Thoracic aorta (tissue), 2 donors: Measurements from ENCODE around the gene TMEM130. TPM values are rescaled to one million over a fixed set of nuclear protein-coding genes. Genes with fewer than 3 reads are reported as not detected.
A peak's percentile ranks its signal among the peaks of the same experiment; 100 is the strongest.

Experiments used
- ATAC-seq: fragments of 150-250 bp; one replicate; pipeline ENCODE4 v1.8.0; 2017; ENCODE audit warnings: low read depth; ENCODE audit not compliant: insufficient number of reproducible peaks, low FRiP score
- DNase-seq: peaks from one replicate; pipeline ENCODE4 v3.0.0-alpha.2; 2020; ENCODE audit warnings: low spot score
- H3K27ac ChIP-seq, 2 donors: fragments of 200-600 bp; sonication (generic); 1 replicate in 1 of 2; 2 replicates in 1 of 2; pipeline ENCODE4 v1.5.1; 2016; ENCODE audit warnings: mild to moderate bottlenecking in 2 of 2, moderate library complexity in 2 of 2
- H3K27me3 ChIP-seq: fragments of 200-600 bp; sonication (generic); replicated peaks from 2 replicates; pipeline ENCODE4 v1.6.0; 2016; ENCODE audit warnings: mild to moderate bottlenecking; ENCODE audit not compliant: insufficient read depth
- H3K36me3 ChIP-seq: fragments of 200-600 bp; sonication (generic); one replicate; pipeline ENCODE4 v1.5.1; 2016
- H3K4me1 ChIP-seq, 2 donors: fragments of 200-600 bp; sonication (generic); 1 replicate in 1 of 2; 2 replicates in 1 of 2; pipeline versions ENCODE4 v1.5.1 to v1.6.0; 2016; ENCODE audit warnings: low read depth in 2 of 2, mild to moderate bottlenecking in 1 of 2; ENCODE audit not compliant: control insufficient read depth in 1 of 2
- H3K4me3 ChIP-seq: fragments of 200-600 bp; sonication (generic); 2 replicates; pipeline ENCODE4 v1.5.1; 2016; ENCODE audit warnings: mild to moderate bottlenecking
- H3K9me3 ChIP-seq: fragments of 200-600 bp; sonication (generic); 2 replicates; pipeline ENCODE4 v1.5.1; 2016
- CTCF ChIP-seq: fragments of 200-600 bp; sonication (generic); IDR thresholded peaks from one replicate; pipeline ENCODE4 v1.5.1; 2019; ENCODE audit warnings: antibody characterized with exemption
- total RNA-seq, 2 donors: library from RNA; depleted of rRNA; stranded (reverse); fragments of >200 nt; gene quantifications; one replicate each; pipeline versions ENCODE4 v1.1.0 to v1.2.3, GENCODE V29; 2016

TMEM130 gene
- total RNA-seq, 2 donors from 2014 or later: 26.2 to 57.0 TPM

DNA sequence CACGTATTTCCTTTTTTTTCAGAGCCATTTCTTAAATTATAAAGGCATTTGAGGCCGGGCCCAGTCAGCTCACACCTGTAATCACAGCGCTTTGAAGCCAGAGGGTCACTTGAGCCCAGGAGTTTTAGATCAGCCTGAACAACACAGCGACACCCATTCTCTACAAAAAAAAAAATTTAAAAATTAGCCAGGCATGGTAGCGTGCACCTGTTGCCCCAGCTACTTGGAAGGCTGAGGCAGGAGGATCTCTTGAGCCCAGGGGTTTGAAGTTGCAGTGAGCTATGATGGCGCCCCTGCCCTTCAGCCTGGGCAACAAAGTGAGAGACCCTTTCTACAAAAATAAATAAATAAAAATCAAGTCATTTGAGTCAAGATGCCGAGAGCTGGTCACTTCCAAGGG, 3.0 kb downstream of the TMEM130 start:
- ATAC-seq (no peak), DNase-seq (no peak)
- H3K4me3 ChIP-seq: no peak overlapping the region
- no peaks in the 10 kb centered on the region for H3K27me3 ChIP-seq
- no peaks in the 10 kb centered on the region for H3K36me3 ChIP-seq
- no peak for TF ChIP-seq CTCF
- H3K27ac ChIP-seq: peak overlapping the region in 1 of 2 donors; percentile 60
- H3K4me1 ChIP-seq: peaks cover 23 to 54% of the 10 kb centered on the region in 2 donors
- no peaks in the 10 kb centered on the region for H3K9me3 ChIP-seq

DNA sequence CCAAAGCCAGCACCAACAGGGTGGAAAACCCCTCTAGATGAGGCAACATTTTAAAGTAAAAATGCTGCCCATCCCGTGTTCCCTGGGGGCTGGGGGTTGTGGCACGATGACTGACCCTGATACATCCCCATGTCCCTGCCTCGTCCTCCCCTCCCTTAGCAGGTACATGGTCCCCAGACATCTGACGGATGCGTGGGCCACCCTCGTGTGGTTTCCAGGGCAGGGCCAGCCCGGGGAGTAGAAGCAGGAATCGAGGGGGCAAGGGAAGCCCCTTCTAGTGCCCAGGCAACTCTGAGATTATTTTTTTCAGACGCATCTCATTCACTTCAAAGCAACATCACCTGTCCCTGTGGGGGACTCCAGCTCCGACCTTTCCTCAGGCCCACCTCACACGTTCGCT, 3.5 kb downstream of the TMEM130 start:
- peaks cover 23 to 54% of the 10 kb centered on the region in 2 donors for H3K4me1 ChIP-seq
- no peak for ATAC-seq
- H3K27ac ChIP-seq: peak overlapping the region in 1 of 2 donors; percentile 60
- H3K9me3 ChIP-seq: no peaks in the 10 kb centered on the region
- no peak overlapping the region for H3K4me3 ChIP-seq
- no peak for DNase-seq
- no peaks in the 10 kb centered on the region for H3K27me3 ChIP-seq
- H3K36me3 ChIP-seq: no peaks in the 10 kb centered on the region
- TF ChIP-seq CTCF: no peak

DNA sequence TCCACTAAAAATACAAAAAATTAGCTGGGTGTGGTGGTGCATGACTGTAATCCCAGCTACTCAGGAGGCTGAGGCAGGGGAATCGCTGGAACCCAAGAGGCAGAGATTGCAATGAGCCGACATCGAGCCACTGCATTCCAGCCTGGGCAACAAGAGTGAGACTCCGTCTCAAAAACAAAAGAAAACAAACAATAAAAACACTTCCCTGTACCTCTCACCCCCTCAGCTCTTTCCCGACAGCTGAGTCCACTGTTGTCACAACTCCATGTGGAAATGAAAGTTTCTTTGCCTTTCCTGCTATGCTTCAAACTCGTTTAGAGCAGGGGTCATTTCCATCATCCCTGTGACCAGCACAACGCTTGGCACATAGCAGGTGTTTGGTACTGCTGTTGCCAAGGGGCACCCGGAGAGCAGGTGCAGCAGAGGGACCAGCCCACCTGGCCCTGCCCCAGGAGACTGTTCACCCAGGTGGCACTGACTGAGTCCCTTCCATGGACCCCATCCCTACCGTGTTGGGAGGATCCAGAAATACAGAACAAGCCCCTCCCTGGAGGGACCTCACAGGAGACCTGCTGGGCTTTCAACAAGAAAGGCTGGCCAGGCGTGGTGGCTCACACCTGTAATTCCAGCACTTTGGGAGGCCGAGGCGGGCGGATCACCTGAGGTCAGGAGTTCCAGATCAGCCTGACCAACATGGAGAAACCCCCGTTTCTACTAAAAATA, 4.9 kb downstream of the TMEM130 start:
- peak overlapping the region in 1 of 2 donors; percentile 60 for H3K27ac ChIP-seq
- no peak for ATAC-seq
- no peaks in the 10 kb centered on the region for H3K9me3 ChIP-seq
- no peak for DNase-seq
- peaks cover 16 to 44% of the 10 kb centered on the region in 2 donors for H3K4me1 ChIP-seq
- no peaks in the 10 kb centered on the region for H3K27me3 ChIP-seq
- no peaks in the 10 kb centered on the region for H3K36me3 ChIP-seq
- H3K4me3 ChIP-seq: no peak overlapping the region
- TF ChIP-seq CTCF: no peak

DNA sequence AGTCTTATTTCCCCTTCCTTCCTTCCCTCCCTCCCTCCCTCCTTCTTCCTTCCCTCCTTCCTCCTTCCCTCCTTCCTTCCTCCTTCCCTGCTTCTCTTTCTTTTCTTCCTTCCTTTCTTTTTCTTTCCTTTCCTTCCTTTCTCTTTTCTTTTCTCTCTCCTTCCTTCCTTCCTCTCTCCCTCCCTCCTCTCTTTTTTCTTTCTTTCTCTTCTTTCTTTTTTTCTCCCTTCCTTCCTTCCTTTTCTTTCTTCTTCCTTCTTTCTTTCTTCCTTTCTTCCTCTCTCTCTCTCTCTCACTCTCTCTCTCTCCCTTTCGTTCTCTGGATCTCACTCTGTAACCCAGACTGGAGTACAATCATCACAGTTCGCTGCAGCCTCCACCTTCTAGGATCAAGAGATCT, 6.2 kb downstream of the TMEM130 start:
- Histone ChIP-seq H3K27ac (no peak overlapping the region), H3K27me3 (no peaks in the 10 kb centered on the region), H3K4me1 (peaks cover 16 to 33% of the 10 kb centered on the region in 2 donors), H3K4me3 (no peak overlapping the region), H3K9me3 (no peaks in the 10 kb centered on the region), H3K36me3 (no peaks in the 10 kb centered on the region)
- DNase-seq: no peak
- ATAC-seq: no peak
- no peak for TF ChIP-seq CTCF

DNA sequence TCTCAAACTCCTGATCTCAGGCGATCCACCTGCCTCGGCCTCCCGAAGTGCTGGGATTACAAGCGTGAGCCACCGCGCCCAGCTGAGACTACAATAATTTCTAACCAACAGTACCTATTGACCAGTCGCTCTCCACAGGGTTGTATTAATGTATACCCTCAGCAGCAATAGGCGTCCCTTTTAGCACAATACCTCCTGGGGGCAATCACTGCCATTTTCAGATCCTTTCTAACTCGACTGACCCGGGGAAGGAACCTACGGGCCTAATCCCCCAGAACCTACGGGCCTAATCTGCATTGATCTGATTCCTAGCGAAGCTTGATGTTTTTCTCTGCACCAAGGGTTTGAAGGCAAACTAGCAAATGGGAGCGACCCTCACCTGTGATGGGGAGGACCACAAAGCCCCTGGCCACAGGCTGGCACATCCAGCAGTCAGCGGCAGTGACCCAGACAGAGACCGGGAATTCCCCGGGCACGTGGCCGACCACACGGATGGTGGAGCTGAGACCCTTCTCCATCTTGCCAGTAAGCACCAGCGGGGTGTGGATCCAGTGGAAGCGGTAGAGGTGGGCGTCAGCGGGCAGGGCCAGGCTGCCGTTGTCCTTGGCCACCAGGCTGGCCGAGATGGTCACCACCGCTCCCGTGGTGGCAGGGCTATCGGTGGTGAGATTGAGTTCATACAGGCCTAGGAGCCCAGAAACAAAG, 6.9 kb downstream of the TMEM130 start:
- H3K4me1 ChIP-seq: peaks cover 14 to 28% of the 10 kb centered on the region in 2 donors
- DNase-seq (no peak), ATAC-seq (no peak)
- no peaks in the 10 kb centered on the region for H3K27me3 ChIP-seq
- no peaks in the 10 kb centered on the region for H3K36me3 ChIP-seq
- no peak overlapping the region for H3K27ac ChIP-seq
- H3K9me3 ChIP-seq: no peaks in the 10 kb centered on the region
- no peak overlapping the region for H3K4me3 ChIP-seq
- no peak for TF ChIP-seq CTCF
